Tibial artery (tissue), 4 donors: ENCODE results near the gene DNASE2B.

Source experiments
- DNase-seq, 2 donors: peaks; one replicate each; pipeline ENCODE4 v3.0.0-alpha.2; 2019
- H3K27ac ChIP-seq, 2 donors: fragments of 200-600 bp; sonication (generic) in 1 of 2; 1 replicate in 1 of 2; 2 replicates in 1 of 2; pipeline ENCODE4 v1.5.1; 2018 to 2019; ENCODE audit warnings: mild to moderate bottlenecking in 1 of 2
- H3K27me3 ChIP-seq, 2 donors: fragments of 200-600 bp; sonication (generic) in 1 of 2; one replicate each; pipeline versions ENCODE4 v1.5.1 to v1.6.0; 2016 to 2019
- H3K36me3 ChIP-seq, 3 donors: fragments of 200-600 bp; sonication (generic) in 2 of 3; one replicate each; pipeline ENCODE4 v1.5.1; 2016 to 2019; ENCODE audit warnings: mild to moderate bottlenecking in 2 of 3
- H3K4me1 ChIP-seq, 4 donors: fragments of 200-600 bp; sonication (generic) in 2 of 4; 1 replicate in 3 of 4; 2 replicates in 1 of 4; pipeline ENCODE4 v1.5.1; 2016 to 2019
- H3K4me3 ChIP-seq, 2 donors: fragments of 200-600 bp; sonication (generic) in 1 of 2; 1 replicate in 1 of 2; 2 replicates in 1 of 2; pipeline ENCODE4 v1.5.1; 2018 to 2019; ENCODE audit warnings: mild to moderate bottlenecking in 2 of 2
- H3K9me3 ChIP-seq, 3 donors: fragments of 200-600 bp; sonication (generic) in 1 of 3; one replicate each; pipeline ENCODE4 v1.5.1; 2016 to 2019
- intact Hi-C: fragments of 100-400 bp; cut with DNase I; formaldehyde crosslinking; loops from one replicate; pipeline ENCODE4 v1.15.0; 2023; ENCODE audit warnings: low total_unique reads
- TF ChIP-seq, protein P1 (sequence below), 2 experiments: fragments of 200-600 bp in 1 of 2; fragments of 450-650 bp in 1 of 2; IDR thresholded peaks; one replicate each; pipeline ENCODE4 v1.5.1; 2017 to 2019; ENCODE audit warnings: antibody characterized with exemption in 2 of 2, mild to moderate bottlenecking in 1 of 2, moderate library complexity in 1 of 2

Gene DNASE2B

DNA sequence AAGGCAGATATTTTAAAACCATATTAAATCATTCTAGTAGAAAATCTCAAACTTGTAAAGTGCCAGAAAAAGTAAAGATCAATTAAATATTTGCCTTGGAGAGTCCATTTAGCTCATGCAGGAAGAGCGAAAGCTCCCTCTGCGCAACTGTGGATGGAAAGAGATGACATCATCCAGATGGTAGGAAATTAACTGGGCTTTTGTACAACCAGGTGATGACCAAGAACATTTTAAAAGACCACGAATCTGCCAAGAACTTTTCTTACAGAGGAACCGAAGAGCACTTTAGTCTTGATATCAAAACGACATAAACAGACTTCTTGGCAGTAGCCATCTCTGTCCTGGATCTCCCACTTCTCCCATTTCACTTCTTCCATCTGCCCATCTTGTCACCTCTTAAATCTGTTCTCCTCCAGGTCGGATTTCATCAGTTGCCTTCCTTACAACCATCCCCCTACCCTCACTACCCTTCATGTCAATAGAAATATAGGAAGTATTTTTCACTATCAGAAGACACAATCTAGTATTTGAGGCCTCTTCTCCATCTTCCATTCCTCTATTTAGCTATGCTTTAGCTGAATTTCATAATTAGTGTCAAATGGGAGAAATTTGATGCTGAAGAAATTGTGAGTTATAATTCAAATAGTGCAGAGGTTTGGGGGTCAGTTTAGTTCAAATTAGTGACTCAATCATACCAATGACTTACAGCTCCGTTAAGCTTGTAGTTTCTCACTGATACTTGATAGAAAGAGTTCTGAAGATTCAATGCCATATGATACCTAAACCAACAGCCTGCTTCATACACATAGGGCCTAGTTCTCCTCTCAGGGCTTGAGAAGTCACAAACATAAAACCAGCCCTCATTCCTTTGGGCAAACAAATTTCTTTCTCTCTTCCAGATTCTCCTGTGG is 22.0 kb upstream of the DNASE2B start:
- TF ChIP-seq, protein P1, sequence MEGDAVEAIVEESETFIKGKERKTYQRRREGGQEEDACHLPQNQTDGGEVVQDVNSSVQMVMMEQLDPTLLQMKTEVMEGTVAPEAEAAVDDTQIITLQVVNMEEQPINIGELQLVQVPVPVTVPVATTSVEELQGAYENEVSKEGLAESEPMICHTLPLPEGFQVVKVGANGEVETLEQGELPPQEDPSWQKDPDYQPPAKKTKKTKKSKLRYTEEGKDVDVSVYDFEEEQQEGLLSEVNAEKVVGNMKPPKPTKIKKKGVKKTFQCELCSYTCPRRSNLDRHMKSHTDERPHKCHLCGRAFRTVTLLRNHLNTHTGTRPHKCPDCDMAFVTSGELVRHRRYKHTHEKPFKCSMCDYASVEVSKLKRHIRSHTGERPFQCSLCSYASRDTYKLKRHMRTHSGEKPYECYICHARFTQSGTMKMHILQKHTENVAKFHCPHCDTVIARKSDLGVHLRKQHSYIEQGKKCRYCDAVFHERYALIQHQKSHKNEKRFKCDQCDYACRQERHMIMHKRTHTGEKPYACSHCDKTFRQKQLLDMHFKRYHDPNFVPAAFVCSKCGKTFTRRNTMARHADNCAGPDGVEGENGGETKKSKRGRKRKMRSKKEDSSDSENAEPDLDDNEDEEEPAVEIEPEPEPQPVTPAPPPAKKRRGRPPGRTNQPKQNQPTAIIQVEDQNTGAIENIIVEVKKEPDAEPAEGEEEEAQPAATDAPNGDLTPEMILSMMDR (IDR thresholded peaks at IDR 0.05): no peak
- Histone ChIP-seq H3K27me3 (no peaks in the 10 kb centered on the region), H3K27ac (peak overlapping the region; percentile 14 to 31), H3K36me3 (no peaks in the 10 kb centered on the region), H3K4me3 (no peak overlapping the region), H3K9me3 (no peaks in the 10 kb centered on the region), H3K4me1 (peaks cover 0 to 38% (median 14%) of the 10 kb centered on the region in 4 donors)
- DNase-seq: no peak
- intact Hi-C loops: no loop called here

DNA sequence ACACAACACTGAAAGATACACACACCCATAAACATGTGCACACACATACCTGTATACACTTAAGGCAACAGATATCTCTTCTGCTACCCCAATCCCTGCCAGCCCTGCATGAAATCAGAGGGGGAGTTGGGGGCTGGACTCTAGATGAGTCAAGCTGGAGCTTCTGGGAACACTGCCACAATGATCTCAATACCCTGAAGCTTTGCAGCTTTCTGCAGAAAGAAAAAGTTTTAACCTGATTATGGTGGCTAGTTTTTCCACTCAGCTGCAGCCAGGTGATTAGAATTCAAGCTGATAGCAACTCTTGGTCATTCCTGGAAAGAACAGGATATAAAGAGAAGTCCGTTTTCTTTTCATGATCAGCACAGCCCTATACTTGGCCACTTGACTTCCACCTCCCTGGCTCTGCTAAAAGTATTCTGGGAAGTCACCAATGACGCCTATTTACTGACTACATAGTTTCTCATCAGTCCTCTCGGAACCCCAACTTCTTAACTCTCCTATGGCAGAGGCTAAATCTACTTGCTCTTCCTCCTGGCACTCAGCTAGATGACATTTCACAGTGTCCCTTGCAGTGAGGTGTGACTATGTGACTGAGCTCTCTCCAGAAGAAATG is 20.7 kb upstream of the DNASE2B start:
- Histone ChIP-seq H3K9me3 (no peaks in the 10 kb centered on the region), H3K27ac (no peak overlapping the region), H3K36me3 (no peaks in the 10 kb centered on the region), H3K27me3 (no peaks in the 10 kb centered on the region), H3K4me3 (no peak overlapping the region), H3K4me1 (peaks cover 0 to 38% (median 14%) of the 10 kb centered on the region in 4 donors)
- peak in 1 of 2 donors; percentile 46 for DNase-seq
- TF ChIP-seq, protein P1 (IDR thresholded peaks at IDR 0.05): no peak
- intact Hi-C loops: no loop called here

DNA sequence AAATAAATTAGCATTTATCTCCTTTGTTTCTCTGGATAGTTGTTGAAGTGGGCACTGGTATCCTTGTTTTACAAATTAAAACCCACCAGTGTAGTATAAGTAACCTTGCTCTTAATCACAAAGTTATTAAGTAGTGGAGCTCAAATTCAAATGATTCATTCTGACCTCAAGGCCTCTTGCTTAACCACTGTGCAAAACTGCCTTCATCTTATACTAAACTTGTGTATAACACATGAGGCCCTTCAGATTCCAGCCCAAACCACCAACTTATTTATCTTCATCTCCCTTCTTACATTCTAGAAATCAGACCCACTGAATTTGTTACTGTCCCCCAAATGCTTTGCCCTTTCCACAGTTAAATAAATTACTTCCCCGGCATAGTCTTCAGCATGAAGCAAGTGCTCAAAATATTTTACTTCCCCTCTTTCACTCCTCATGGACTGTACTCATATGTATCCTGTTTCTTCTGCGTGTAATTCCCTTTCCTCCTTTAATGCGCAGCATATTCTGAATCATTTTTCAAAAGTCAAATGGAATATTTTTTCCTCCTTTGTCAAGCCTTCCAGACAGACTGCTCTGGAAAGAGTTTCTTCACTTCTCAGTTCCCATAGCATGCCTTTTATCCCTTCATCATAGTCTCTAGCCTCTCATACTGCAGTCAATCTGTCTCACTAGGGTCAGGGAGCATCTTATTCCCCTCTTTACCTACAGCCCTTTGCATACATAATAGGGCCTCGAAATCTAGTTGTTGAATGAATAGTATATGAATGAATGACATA is 19.0 kb upstream of the DNASE2B start:
- TF ChIP-seq, protein P1 (IDR thresholded peaks at IDR 0.05): no peak
- Histone ChIP-seq H3K9me3 (no peaks in the 10 kb centered on the region), H3K36me3 (no peaks in the 10 kb centered on the region), H3K27me3 (no peaks in the 10 kb centered on the region), H3K27ac (no peak overlapping the region), H3K4me3 (no peak overlapping the region), H3K4me1 (peaks cover 0 to 35% (median 14%) of the 10 kb centered on the region in 4 donors)
- DNase-seq: no peak
- intact Hi-C loops: no loop called here

DNA sequence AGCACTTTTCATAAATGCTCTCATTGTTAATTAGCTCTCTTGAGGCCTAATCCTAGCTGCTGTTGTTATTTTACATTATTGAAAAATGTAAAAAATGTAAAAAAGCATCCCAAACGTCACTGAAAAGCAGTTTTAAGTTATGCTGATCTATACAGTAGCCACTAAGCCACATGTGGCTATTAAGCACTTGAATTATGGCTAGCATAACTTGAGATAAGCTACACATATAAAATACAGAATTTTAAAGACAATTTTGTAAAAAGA is 18.4 kb upstream of the DNASE2B start:
- TF ChIP-seq, protein P1 (IDR thresholded peaks at IDR 0.05): no peak
- Histone ChIP-seq H3K27ac (no peak overlapping the region), H3K9me3 (no peaks in the 10 kb centered on the region), H3K4me3 (no peak overlapping the region), H3K4me1 (peaks cover 0 to 30% (median 11%) of the 10 kb centered on the region in 4 donors), H3K27me3 (no peaks in the 10 kb centered on the region), H3K36me3 (no peaks in the 10 kb centered on the region)
- DNase-seq: no peak
- intact Hi-C loops: no loop called here

DNA sequence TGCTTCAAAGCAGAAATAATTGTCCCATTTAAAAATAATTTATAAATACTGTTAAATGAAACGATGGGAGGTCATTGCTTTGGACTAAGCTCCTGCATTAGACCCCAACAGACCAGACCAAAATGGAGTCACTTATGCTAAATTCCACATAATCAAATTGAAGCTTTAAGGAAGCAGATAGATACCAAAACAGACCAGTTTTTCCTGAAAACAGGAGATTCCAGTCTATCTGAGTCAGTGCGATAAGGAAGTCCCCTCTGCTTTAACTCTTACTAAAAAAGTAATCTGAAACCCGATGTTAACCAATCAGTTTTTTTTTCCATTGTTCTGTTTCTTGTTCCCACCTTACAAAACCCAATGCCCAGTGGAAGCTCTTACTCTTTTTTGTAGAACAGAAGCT is 16.2 kb upstream of the DNASE2B start:
- Histone ChIP-seq H3K27ac (no peak overlapping the region), H3K4me3 (no peak overlapping the region), H3K36me3 (no peaks in the 10 kb centered on the region), H3K4me1 (peaks cover 0 to 9% (median 6%) of the 10 kb centered on the region in 4 donors), H3K9me3 (no peaks in the 10 kb centered on the region), H3K27me3 (no peaks in the 10 kb centered on the region)
- no peak for DNase-seq
- TF ChIP-seq, protein P1 (IDR thresholded peaks at IDR 0.05): no peak
- intact Hi-C loops: no loop called here
